GM19193 (cell line): ENCODE data around the gene LMO3.

ENCODE experiments used
- POLR2A ChIP-seq: IDR thresholded peaks from 4 replicates; pipeline ENCODE4 v1.6.1; 2011; ENCODE audit not compliant: insufficient read depth, insufficient read length; ENCODE audit errors: extremely low read depth

LMO3 gene

GRCh38 chr12:16606201-16606849 lies 363 bp upstream of the LMO3 start:
- peak; percentile 7 for TF ChIP-seq POLR2A

- peak; percentile 8 for TF ChIP-seq POLR2A
Measured at GRCh38 chr12:16605642-16606116, 283 bp downstream of the LMO3 start.

GRCh38 chr12:16604596-16605252 lies 1.2 kb downstream of the LMO3 start:
- TF ChIP-seq POLR2A = no peak

GRCh38 chr12:16603916-16604575 lies 1.9 kb downstream of the LMO3 start:
- no peak for TF ChIP-seq POLR2A

GRCh38 chr12:16603260-16603915 lies 2.6 kb downstream of the LMO3 start:
- no peak for TF ChIP-seq POLR2A

- TF ChIP-seq POLR2A = no peak
Measured at GRCh38 chr12:16602412-16602811, 3.5 kb downstream of the LMO3 start.

GRCh38 chr12:16600525-16600924 lies 5.4 kb downstream of the LMO3 start:
- TF ChIP-seq POLR2A = no peak

- no peak for TF ChIP-seq POLR2A
Measured at GRCh38 chr12:16599081-16599480, 6.9 kb downstream of the LMO3 start.

GRCh38 chr12:16594797-16595196 lies 11.2 kb downstream of the LMO3 start:
- no peak for TF ChIP-seq POLR2A

- no peak for TF ChIP-seq POLR2A
Measured at GRCh38 chr12:16593546-16593945, 12.4 kb downstream of the LMO3 start.

- no peak for TF ChIP-seq POLR2A
Measured at GRCh38 chr12:16590645-16591044, 15.3 kb downstream of the LMO3 start.

- TF ChIP-seq POLR2A = no peak
Measured at GRCh38 chr12:16588812-16589211, 17.1 kb downstream of the LMO3 start.

- no peak for TF ChIP-seq POLR2A
Measured at GRCh38 chr12:16587514-16587913, 18.4 kb downstream of the LMO3 start.

- TF ChIP-seq POLR2A = no peak
Measured at GRCh38 chr12:16587110-16587453, 18.9 kb downstream of the LMO3 start.

- no peak for TF ChIP-seq POLR2A
Measured at GRCh38 chr12:16586350-16587109, 19.4 kb downstream of the LMO3 start.
